ENCODE measurements around the gene KIRREL1.

- TF ChIP-seq CTCF (IDR thresholded peaks at IDR 0.05) (no peak), POLR2A (IDR thresholded peaks at IDR 0.05) (no peak), POLR2AphosphoS5 (IDR thresholded peaks at IDR 0.05) (no peak)
Observed at GRCh38 chr1:158103861-158104522, 110.5 kb downstream of the KIRREL1 start.

Measured in transverse colon (tissue), 4 donors.